Activated CD8-positive, alpha-beta T cell treated with anti-CD3 and anti-CD28 coated beads for 36 hours (primary cell): ENCODE results near the gene KDM3B. TPM values are rescaled to one million over a fixed set of nuclear protein-coding genes. Genes with fewer than 3 reads are reported as not detected.
A peak's percentile ranks its signal among the peaks of the same experiment; 100 is the strongest.

Experiments
- ATAC-seq: fragments of 200-7000 bp; cut with Tn5 transposase; one replicate; pipeline ENCODE4 v1.10.0; 2021; ENCODE audit warnings: mild to moderate bottlenecking, moderate library complexity
- CTCF ChIA-PET: fragments of 350-600 bp; sonication (Branson Sonifier 250); formaldehyde crosslinking; loops from one replicate; lab custom pipeline; 2021; ENCODE audit warnings: antibody characterized with exemption; lab: Charles Lee
- POLR2A ChIA-PET: fragments of 350-600 bp; sonication (Branson Sonifier 250); formaldehyde crosslinking; loops from one replicate; lab custom pipeline; 2021; ENCODE audit warnings: antibody characterized with exemption; lab: Charles Lee
- DNase-seq: peaks from one replicate; pipeline ENCODE4 v3.0.0-alpha.2; 2020
- H3K27ac Mint-ChIP-seq: one replicate; pipeline ENCODE4 v1.8.0; 2021; ENCODE audit warnings: mild to moderate bottlenecking, mixed read lengths
- H3K27me3 Mint-ChIP-seq: one replicate; pipeline ENCODE4 v1.8.0; 2021; ENCODE audit warnings: mixed read lengths
- H3K36me3 Mint-ChIP-seq: one replicate; pipeline ENCODE4 v1.8.0; 2021; ENCODE audit warnings: low read depth, mixed read lengths
- H3K4me1 Mint-ChIP-seq: one replicate; pipeline ENCODE4 v1.8.0; 2021; ENCODE audit warnings: low read depth, mixed read lengths
- H3K4me3 Mint-ChIP-seq: one replicate; pipeline ENCODE4 v1.8.0; 2021; ENCODE audit warnings: mild to moderate bottlenecking, moderate library complexity, mixed read lengths
- H3K9me3 Mint-ChIP-seq: one replicate; pipeline ENCODE4 v1.8.0; 2021; ENCODE audit warnings: mixed read lengths
- CTCF ChIP-seq: fragments of 200-600 bp; IDR thresholded peaks from one replicate; pipeline ENCODE4 v1.8.0; 2022; ENCODE audit warnings: antibody characterized with exemption, mild to moderate bottlenecking
- intact Hi-C: fragments of 100-400 bp; cut with micrococcal nuclease; formaldehyde crosslinking; loops from one replicate; pipeline ENCODE4 v1.10.0; 2022
- total RNA-seq, 2 experiments: library from RNA; stranded (reverse); gene quantifications; one replicate each; pipeline ENCODE4 v1.2.3, GENCODE V29; 2021

The KDM3B gene
- total RNA-seq, 2 experiments from 2014 or later: 41.6 to 41.9 TPM

- CTCF ChIA-PET: interaction anchor here (0.8 to 5.9 kb wide), 26 partner anchors 10 to 226 kb away, joined by 3 to 85 read pairs (median 5); partner anchors contain the start of genes EGR1, ETF1 and REEP2
- no peaks in the 10 kb centered on the region for H3K27me3 Mint-ChIP-seq
- ATAC-seq (peak; percentile 97), DNase-seq (peak; percentile 92)
- H3K4me3 Mint-ChIP-seq: peak overlapping the region; percentile 48
- H3K36me3 Mint-ChIP-seq: no peaks in the 10 kb centered on the region
- no peak overlapping the region for H3K27ac Mint-ChIP-seq
- intact Hi-C loops: no loop called here
- peak; percentile 89 for TF ChIP-seq CTCF
- POLR2A ChIA-PET: interaction anchor here (1.2 to 2.8 kb wide), 6 partner anchors 9 to 125 kb away, joined by 3 to 12 read pairs (median 6); partner anchors contain the start of genes EGR1, ETF1, HSPA9 and REEP2
- no peaks in the 10 kb centered on the region for H3K9me3 Mint-ChIP-seq
- peaks cover 5% of the 10 kb centered on the region for H3K4me1 Mint-ChIP-seq
Observed at GRCh38 chr5:138449501-138450239, 97.2 kb downstream of the KDM3B start.

GRCh38 chr5:138450971-138451370 lies 98.5 kb downstream of the KDM3B start:
- no peaks in the 10 kb centered on the region for H3K27me3 Mint-ChIP-seq
- no peak for DNase-seq
- ATAC-seq: no peak
- H3K4me1 Mint-ChIP-seq: peaks cover 5% of the 10 kb centered on the region
- CTCF ChIA-PET: interaction anchor here (0.8 to 5.9 kb wide), 10 partner anchors 9 to 98 kb away, joined by 3 to 85 read pairs (median 8); partner anchors contain the start of gene EGR1
- TF ChIP-seq CTCF: no peak
- no peak overlapping the region for H3K4me3 Mint-ChIP-seq
- POLR2A ChIA-PET: interaction anchor here (0.8 to 1.6 kb wide), 4 partner anchors 9 to 828 kb away, joined by 3 to 5 read pairs (median 4); partner anchors contain the start of genes EGR1 and HSPA9
- H3K27ac Mint-ChIP-seq: no peak overlapping the region
- H3K36me3 Mint-ChIP-seq: no peaks in the 10 kb centered on the region
- no peaks in the 10 kb centered on the region for H3K9me3 Mint-ChIP-seq
- intact Hi-C loops: no loop called here

GRCh38 chr5:138452720-138453119 lies 100.2 kb downstream of the KDM3B start:
- no peaks in the 10 kb centered on the region for H3K27me3 Mint-ChIP-seq
- CTCF ChIA-PET: interaction anchor here (0.7 to 5.7 kb wide), 2 partner anchors 18 to 113 kb away, joined by 3 to 38 read pairs; no protein-coding TSS in a partner anchor
- TF ChIP-seq CTCF: no peak

GRCh38 chr5:138453590-138453989 lies 101.1 kb downstream of the KDM3B start:
- no peak for TF ChIP-seq CTCF
- ChIA-PET POLR2A (no interaction called here), CTCF (interaction anchor here (5.7 kb wide), 1 partner anchor 19 kb away, joined by 38 read pairs; no protein-coding TSS in a partner anchor)
- Mint-ChIP-seq H3K4me1 (peaks cover 15% of the 10 kb centered on the region), H3K9me3 (no peaks in the 10 kb centered on the region), H3K27me3 (no peaks in the 10 kb centered on the region), H3K27ac (no peak overlapping the region), H3K36me3 (no peaks in the 10 kb centered on the region), H3K4me3 (no peak overlapping the region)
- intact Hi-C loops: no loop called here
- ATAC-seq (no peak), DNase-seq (no peak)

More at GRCh38 chr5:138452720-138453119, 100.2 kb downstream of the KDM3B start:
- Mint-ChIP-seq H3K36me3 (no peaks in the 10 kb centered on the region), H3K27ac (no peak overlapping the region), H3K9me3 (no peaks in the 10 kb centered on the region), H3K4me1 (peaks cover 8% of the 10 kb centered on the region), H3K4me3 (no peak overlapping the region)
- intact Hi-C loops: no loop called here
- ATAC-seq: no peak
- POLR2A ChIA-PET: no interaction called here
- DNase-seq: no peak

DNA sequence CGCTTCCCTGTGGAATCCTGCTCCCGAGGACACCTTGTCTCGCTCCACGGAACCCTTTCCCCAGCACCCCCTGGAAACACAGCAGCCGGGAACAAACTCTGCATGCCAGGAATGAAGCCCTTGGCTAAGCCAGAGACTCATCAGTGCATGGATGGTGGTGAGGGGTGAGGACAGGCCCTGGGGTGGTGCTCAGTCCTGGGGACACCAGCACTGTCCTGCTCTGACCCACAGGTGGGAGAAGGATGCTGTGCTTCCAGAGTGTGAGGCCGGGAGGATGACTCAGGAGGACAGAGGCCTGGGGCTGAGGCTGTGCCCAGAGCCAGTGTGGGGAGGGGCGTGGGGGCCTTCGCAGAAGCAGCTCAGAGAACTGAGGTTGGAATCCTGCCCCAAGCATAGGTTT lies 101.6 kb downstream of the KDM3B start:
- intact Hi-C loops: no loop called here
- TF ChIP-seq CTCF: no peak
- CTCF ChIA-PET: interaction anchor here (2.0 kb wide), 2 partner anchors 11 to 49 kb away, joined by 11 to 13 read pairs; partner anchors contain the start of gene EGR1
- no peak for ATAC-seq
- Mint-ChIP-seq H3K4me3 (no peak overlapping the region), H3K36me3 (no peaks in the 10 kb centered on the region), H3K27me3 (no peaks in the 10 kb centered on the region), H3K27ac (no peak overlapping the region), H3K9me3 (no peaks in the 10 kb centered on the region), H3K4me1 (peaks cover 21% of the 10 kb centered on the region)
- no peak for DNase-seq
- POLR2A ChIA-PET: interaction anchor here (0.8 to 1.7 kb wide), 2 partner anchors 11 to 90 kb away, joined by 3 read pairs; partner anchors contain the start of genes EGR1 and ETF1
